Neuronal stem cell (in vitro differentiated cells): Measurements from ENCODE around the gene SMAD7.

ENCODE experiments used
- DNase-seq: peaks from one replicate; pipeline ENCODE4 v3.0.0-alpha.2; 2013; ENCODE audit warnings: low spot score
- H2AFZ ChIP-seq: one replicate; pipeline ENCODE4 v1.6.1; 2013; ENCODE audit warnings: mild to moderate bottlenecking, low read length, inconsistent platforms
- H2AK5ac ChIP-seq: 2 replicates; pipeline ENCODE4 v1.6.1; 2013; ENCODE audit warnings: low read depth, mild to moderate bottlenecking, inconsistent platforms, low read length, moderate library complexity, mixed read lengths
- H2BK120ac ChIP-seq: 2 replicates; pipeline ENCODE4 v1.6.1; 2013; ENCODE audit warnings: low read depth, mild to moderate bottlenecking, inconsistent platforms, low read length, moderate library complexity, mixed read lengths
- H2BK12ac ChIP-seq: one replicate; pipeline ENCODE4 v1.6.1; 2013; ENCODE audit warnings: low read length, inconsistent platforms
- H2BK15ac ChIP-seq: 2 replicates; pipeline ENCODE4 v1.6.1; 2013; ENCODE audit warnings: mild to moderate bottlenecking, low read length, inconsistent platforms, mixed read lengths
- H2BK5ac ChIP-seq: one replicate; pipeline ENCODE4 v1.6.1; 2013; ENCODE audit warnings: inconsistent platforms, mild to moderate bottlenecking, low read length, moderate library complexity
- H3K14ac ChIP-seq: one replicate; pipeline ENCODE4 v1.6.1; 2013; ENCODE audit warnings: low read length, inconsistent platforms
- H3K18ac ChIP-seq: 2 replicates; pipeline ENCODE4 v1.6.1; 2013; ENCODE audit warnings: low read length, inconsistent platforms
- H3K23ac ChIP-seq: 2 replicates; pipeline ENCODE4 v1.6.1; 2013; ENCODE audit warnings: low read depth, mild to moderate bottlenecking, mixed read lengths, low read length, inconsistent platforms; ENCODE audit not compliant: poor library complexity
- H3K27ac ChIP-seq: replicated peaks from 3 replicates; pipeline ENCODE4 v1.5.1; 2013; ENCODE audit warnings: low read length, inconsistent platforms
- H3K27me3 ChIP-seq, 3 experiments: 2 replicates each; pipeline ENCODE4 v1.6.1; 2013; ENCODE audit warnings: low read length in 3 of 3, mild to moderate bottlenecking in 2 of 3, inconsistent platforms in 1 of 3, low read depth in 1 of 3, mixed read lengths in 1 of 3, moderate library complexity in 1 of 3; ENCODE audit not compliant: control insufficient read depth in 3 of 3, insufficient read depth in 3 of 3
- H3K36me3 ChIP-seq, 2 donors: replicated peaks in 1 of 2; 2 replicates each; pipeline ENCODE4 v1.6.1; 2013; ENCODE audit warnings: low read length in 2 of 2; ENCODE audit not compliant: control insufficient read depth in 2 of 2, insufficient read depth in 2 of 2
- H3K4ac ChIP-seq: 2 replicates; pipeline ENCODE4 v1.6.1; 2013; ENCODE audit warnings: inconsistent platforms, mild to moderate bottlenecking, low read length, moderate library complexity
- H3K4me1 ChIP-seq, 2 donors: 1 replicate in 1 of 2; 2 replicates in 1 of 2; pipeline ENCODE4 v1.6.1; 2013; ENCODE audit warnings: low read length in 2 of 2, low read depth in 1 of 2; ENCODE audit not compliant: control insufficient read depth in 2 of 2, insufficient read depth in 1 of 2
- H3K4me2 ChIP-seq: one replicate; pipeline ENCODE4 v1.6.1; 2013; ENCODE audit warnings: mild to moderate bottlenecking, low read length, inconsistent platforms; ENCODE audit not compliant: insufficient read depth, poor library complexity, severe bottlenecking
- H3K4me3 ChIP-seq, 2 donors: 2 replicates each; pipeline ENCODE4 v1.5.1; 2013; ENCODE audit warnings: low read length in 2 of 2, mild to moderate bottlenecking in 2 of 2, inconsistent platforms in 1 of 2, moderate library complexity in 1 of 2
- H3K79me1 ChIP-seq: one replicate; pipeline ENCODE4 v1.6.1; 2013; ENCODE audit warnings: low read depth, mild to moderate bottlenecking, inconsistent platforms, low read length, moderate library complexity
- H3K9ac ChIP-seq: one replicate; pipeline ENCODE4 v1.6.1; 2013; ENCODE audit warnings: mild to moderate bottlenecking, low read depth, low read length, inconsistent platforms; ENCODE audit not compliant: poor library complexity
- H3K9me3 ChIP-seq, 2 donors: replicated peaks in 1 of 2; 2 replicates each; pipeline versions ENCODE3 to v1.6.1; 2013; ENCODE audit warnings: low read length in 2 of 2, mild to moderate bottlenecking in 2 of 2, inconsistent platforms in 1 of 2, low read depth in 1 of 2, mixed read lengths in 1 of 2, moderate library complexity in 1 of 2; ENCODE audit not compliant: control insufficient read depth in 2 of 2, insufficient read depth in 1 of 2
- H4K8ac ChIP-seq: one replicate; pipeline ENCODE4 v1.6.1; 2013; ENCODE audit warnings: low read depth, mild to moderate bottlenecking, inconsistent platforms, low read length, moderate library complexity
- H4K91ac ChIP-seq: one replicate; pipeline ENCODE4 v1.6.1; 2013; ENCODE audit warnings: low read length, low read depth, mild to moderate bottlenecking, inconsistent platforms; ENCODE audit not compliant: poor library complexity
- WGBS, 2 donors: extraction: QIAGEN DNeasy Blood & Tissue Kit; methylation state at CpG; one replicate each; pipeline ENCODE4 v1.1.7; 2013; ENCODE audit warnings: missing lambda C conversion rate in 2 of 2, mixed read lengths in 1 of 2; ENCODE audit not compliant: insufficient read length in 2 of 2, insufficient replicate concordance in 1 of 2; ENCODE audit errors: extremely low coverage in 2 of 2; 5-methylcytosine and 5-hydroxymethylcytosine counted together

SMAD7 gene

GRCh38 chr18:48874701-48875162 lies 76.0 kb downstream of the SMAD7 start:
- no peak overlapping the region for H3K23ac ChIP-seq
- H2AK5ac ChIP-seq = peak overlapping the region; percentile 24
- no peaks in the 10 kb centered on the region for H3K36me3 ChIP-seq
- no peak overlapping the region for H3K4me2 ChIP-seq
- H3K4me1 ChIP-seq = peaks cover 0 to 13% of the 10 kb centered on the region in 2 donors
- H3K18ac ChIP-seq = no peak overlapping the region
- H2BK120ac ChIP-seq = no peak overlapping the region
- no peaks in the 10 kb centered on the region for H3K79me1 ChIP-seq
- no peak overlapping the region for H2BK5ac ChIP-seq
- no peak overlapping the region for H3K27ac ChIP-seq
- H3K9me3 ChIP-seq = no peaks in the 10 kb centered on the region
- no peaks in the 10 kb centered on the region for H3K27me3 ChIP-seq
- H2BK15ac ChIP-seq = no peak overlapping the region
- H3K4ac ChIP-seq = no peak overlapping the region
- H3K9ac ChIP-seq = no peak overlapping the region
- no peak overlapping the region for H4K91ac ChIP-seq
- H3K14ac ChIP-seq = peak overlapping the region; percentile 57
- DNase-seq = no peak
- no peak overlapping the region for H3K4me3 ChIP-seq
- WGBS, 2 donors = no CpG with 5 or more reads among the region's 15 CpGs
- H2AFZ ChIP-seq = no peak overlapping the region
- no peak overlapping the region for H2BK12ac ChIP-seq
- H4K8ac ChIP-seq = no peak overlapping the region

GRCh38 chr18:48874233-48874632 lies 76.5 kb downstream of the SMAD7 start:
- H3K79me1 ChIP-seq = no peaks in the 10 kb centered on the region
- no CpG with 5 or more reads among the region's 5 CpGs for WGBS, 2 donors
- H3K9ac ChIP-seq = no peak overlapping the region
- H4K91ac ChIP-seq = no peak overlapping the region
- H4K8ac ChIP-seq = no peak overlapping the region
- no peak overlapping the region for H2AFZ ChIP-seq
- no peak overlapping the region for H3K4me3 ChIP-seq
- H3K4me2 ChIP-seq = no peak overlapping the region
- peaks cover 0 to 13% of the 10 kb centered on the region in 2 donors for H3K4me1 ChIP-seq
- no peak overlapping the region for H3K4ac ChIP-seq
- no peak overlapping the region for H3K18ac ChIP-seq
- H3K23ac ChIP-seq = no peak overlapping the region
- H3K27ac ChIP-seq = no peak overlapping the region
- peak overlapping the region; percentile 24 for H2AK5ac ChIP-seq
- H2BK5ac ChIP-seq = no peak overlapping the region
- no peak overlapping the region for H2BK12ac ChIP-seq
- no peaks in the 10 kb centered on the region for H3K36me3 ChIP-seq
- H3K9me3 ChIP-seq = no peaks in the 10 kb centered on the region
- no peak overlapping the region for H2BK15ac ChIP-seq
- H2BK120ac ChIP-seq = no peak overlapping the region
- H3K14ac ChIP-seq = no peak overlapping the region
- no peak for DNase-seq
- no peaks in the 10 kb centered on the region for H3K27me3 ChIP-seq

DNA sequence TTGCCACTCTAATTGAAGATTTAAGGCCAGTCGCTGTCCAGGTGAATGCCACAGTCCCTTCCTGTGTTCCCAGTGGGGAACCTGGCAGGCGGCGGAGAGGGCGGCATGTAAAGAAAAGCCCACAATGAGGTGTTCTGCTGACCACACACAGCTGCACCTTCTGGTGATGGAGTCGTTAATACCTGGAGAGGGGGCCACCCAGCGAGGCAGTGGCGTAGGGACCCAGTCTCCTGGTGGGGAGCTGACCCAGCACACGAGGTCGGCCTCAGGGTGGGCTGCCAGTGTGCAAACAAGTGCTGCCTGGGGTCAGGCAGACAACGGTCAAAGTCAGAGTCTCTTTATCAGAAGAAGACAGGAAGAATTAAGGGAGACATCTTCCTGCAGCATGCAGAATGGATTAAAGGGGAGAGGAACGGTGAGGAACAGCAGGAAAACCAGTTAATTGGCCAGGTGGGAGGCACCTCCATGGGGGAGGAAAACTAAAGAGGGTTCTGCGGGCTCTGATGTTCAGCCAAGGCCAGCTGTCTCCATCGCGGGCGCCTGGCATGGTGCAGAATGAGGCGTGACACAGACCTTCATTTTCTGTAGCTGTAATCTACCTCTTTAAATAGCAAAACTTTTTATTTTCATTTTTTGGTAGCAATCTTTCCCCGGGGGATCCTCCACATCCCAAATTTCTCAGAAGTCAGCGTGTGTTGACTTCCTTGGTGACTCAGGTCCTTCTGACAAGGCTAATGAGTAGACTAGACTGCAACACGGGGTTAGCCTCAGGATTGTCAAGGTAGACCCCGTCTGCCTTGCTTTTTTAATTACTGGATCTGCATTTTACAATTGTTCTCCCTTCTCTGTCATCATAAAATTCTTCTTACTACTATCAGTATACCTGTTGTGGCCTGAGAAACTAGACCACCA lies 78.3 kb downstream of the SMAD7 start:
- Histone ChIP-seq H3K36me3 (no peaks in the 10 kb centered on the region), H3K27ac (no peak overlapping the region), H3K79me1 (no peaks in the 10 kb centered on the region), H2AK5ac (no peak overlapping the region), H4K91ac (no peak overlapping the region), H3K4me2 (no peak overlapping the region), H3K14ac (no peak overlapping the region), H4K8ac (no peak overlapping the region), H2BK15ac (no peak overlapping the region), H3K23ac (no peak overlapping the region), H3K9ac (no peak overlapping the region), H3K18ac (no peak overlapping the region), H3K27me3 (no peaks in the 10 kb centered on the region), H3K4ac (no peak overlapping the region), H3K4me3 (no peak overlapping the region), H2AFZ (no peak overlapping the region), H2BK12ac (no peak overlapping the region), H3K9me3 (no peaks in the 10 kb centered on the region), H2BK5ac (no peak overlapping the region), H2BK120ac (no peak overlapping the region), H3K4me1 (peaks cover 3 to 12% of the 10 kb centered on the region in 2 donors)
- no peak for DNase-seq
- WGBS, 2 donors = no CpG with 5 or more reads among the region's 20 CpGs

- Histone ChIP-seq H3K27me3 (no peaks in the 10 kb centered on the region), H3K4me3 (no peak overlapping the region), H3K9ac (no peak overlapping the region), H3K79me1 (no peaks in the 10 kb centered on the region), H3K4ac (no peak overlapping the region), H3K23ac (no peak overlapping the region), H3K14ac (no peak overlapping the region), H2BK120ac (no peak overlapping the region), H2BK15ac (no peak overlapping the region), H3K4me1 (peaks cover 3 to 12% of the 10 kb centered on the region in 2 donors), H3K18ac (peak overlapping the region; percentile 7), H2BK12ac (no peak overlapping the region), H3K4me2 (no peak overlapping the region), H2AK5ac (peak overlapping the region; percentile 68), H4K91ac (no peak overlapping the region), H3K9me3 (no peaks in the 10 kb centered on the region), H3K27ac (no peak overlapping the region), H2AFZ (no peak overlapping the region), H2BK5ac (no peak overlapping the region), H3K36me3 (no peaks in the 10 kb centered on the region), H4K8ac (no peak overlapping the region)
- no peak for DNase-seq
- no CpG with 5 or more reads among the region's 23 CpGs for WGBS, 2 donors
These were observed 79.2 kb downstream of the SMAD7 start for GRCh38 chr18:48871391-48872166.
